ENCODE data around the gene ZNF462. TPM values are rescaled to one million over a fixed set of nuclear protein-coding genes. Genes with fewer than 3 reads are reported as not detected.

Gene ZNF462
- total and polyA plus RNA-seq, 4 donors = 0.35 to 2.1 (median 1.4) TPM

DNA sequence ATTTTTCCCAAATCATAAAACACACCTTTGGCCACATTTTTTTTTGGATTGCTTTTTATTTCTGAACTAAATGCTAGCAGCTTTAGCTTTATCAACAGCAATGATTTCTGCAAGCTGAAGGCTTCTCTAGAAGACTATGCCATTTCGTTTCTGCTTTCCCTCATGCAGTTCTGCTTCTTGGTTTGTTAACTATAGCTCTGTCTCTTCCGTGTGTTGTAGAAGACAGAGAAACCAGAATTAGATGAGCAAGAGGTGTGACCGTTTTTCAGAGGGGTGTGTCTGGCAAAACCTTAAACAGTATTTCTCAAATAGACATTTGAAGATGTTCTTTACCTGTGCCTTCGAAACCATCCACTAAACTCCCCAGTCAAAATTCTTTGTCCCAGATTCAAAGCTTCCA lies 131.5 kb downstream of the ZNF462 start:
- TF ChIP-seq GABPA (IDR thresholded peaks at IDR 0.05 in 1 of 2, conservative IDR thresholded peaks at IDR 0.05 in 1 of 2) (no peak), JUND (IDR thresholded peaks at IDR 0.05) (no peak), YY1 (IDR thresholded peaks at IDR 0.05) (no peak), FOXA1 (IDR thresholded peaks at IDR 0.05) (no peak), ZBTB33 (IDR thresholded peaks at IDR 0.05) (no peak), NR2F2 (IDR thresholded peaks at IDR 0.05) (no peak), REST (IDR thresholded peaks at IDR 0.05) (no peak), RAD21 (IDR thresholded peaks at IDR 0.05) (no peak), TAF1 (conservative IDR thresholded peaks at IDR 0.05) (no peak), SP1 (IDR thresholded peaks at IDR 0.05) (no peak), EGR1 (IDR thresholded peaks at IDR 0.05; ENCODE audit: low read depth in 2 of 2) (no peak), RXRA (IDR thresholded peaks at IDR 0.05) (no peak), FOXA2 (IDR thresholded peaks at IDR 0.05) (no peak), HNF4A (conservative IDR thresholded peaks at IDR 0.05) (no peak)
- TF ChIP-seq, protein P1, sequence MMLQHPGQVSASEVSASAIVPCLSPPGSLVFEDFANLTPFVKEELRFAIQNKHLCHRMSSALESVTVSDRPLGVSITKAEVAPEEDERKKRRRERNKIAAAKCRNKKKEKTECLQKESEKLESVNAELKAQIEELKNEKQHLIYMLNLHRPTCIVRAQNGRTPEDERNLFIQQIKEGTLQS (IDR thresholded peaks at IDR 0.05) = no peak
- TF ChIP-seq, protein P2, sequence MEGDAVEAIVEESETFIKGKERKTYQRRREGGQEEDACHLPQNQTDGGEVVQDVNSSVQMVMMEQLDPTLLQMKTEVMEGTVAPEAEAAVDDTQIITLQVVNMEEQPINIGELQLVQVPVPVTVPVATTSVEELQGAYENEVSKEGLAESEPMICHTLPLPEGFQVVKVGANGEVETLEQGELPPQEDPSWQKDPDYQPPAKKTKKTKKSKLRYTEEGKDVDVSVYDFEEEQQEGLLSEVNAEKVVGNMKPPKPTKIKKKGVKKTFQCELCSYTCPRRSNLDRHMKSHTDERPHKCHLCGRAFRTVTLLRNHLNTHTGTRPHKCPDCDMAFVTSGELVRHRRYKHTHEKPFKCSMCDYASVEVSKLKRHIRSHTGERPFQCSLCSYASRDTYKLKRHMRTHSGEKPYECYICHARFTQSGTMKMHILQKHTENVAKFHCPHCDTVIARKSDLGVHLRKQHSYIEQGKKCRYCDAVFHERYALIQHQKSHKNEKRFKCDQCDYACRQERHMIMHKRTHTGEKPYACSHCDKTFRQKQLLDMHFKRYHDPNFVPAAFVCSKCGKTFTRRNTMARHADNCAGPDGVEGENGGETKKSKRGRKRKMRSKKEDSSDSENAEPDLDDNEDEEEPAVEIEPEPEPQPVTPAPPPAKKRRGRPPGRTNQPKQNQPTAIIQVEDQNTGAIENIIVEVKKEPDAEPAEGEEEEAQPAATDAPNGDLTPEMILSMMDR (IDR thresholded peaks at IDR 0.05; ENCODE audit: low read depth, low read length, missing input control) = no peak
- TF ChIP-seq, protein P3, sequence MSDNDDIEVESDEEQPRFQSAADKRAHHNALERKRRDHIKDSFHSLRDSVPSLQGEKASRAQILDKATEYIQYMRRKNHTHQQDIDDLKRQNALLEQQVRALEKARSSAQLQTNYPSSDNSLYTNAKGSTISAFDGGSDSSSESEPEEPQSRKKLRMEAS (IDR thresholded peaks at IDR 0.05) = no peak
- no peak overlapping the region for H3K27ac ChIP-seq (ENCODE audit: low read depth in 1 of 2, low read length in 2 of 2)
- no peaks in the 10 kb centered on the region for H3K4me1 ChIP-seq (ENCODE audit: control insufficient read depth in 4 of 4, insufficient read depth in 4 of 4, low read length in 3 of 4)
- WGBS = 72% methylated on average over 4 of the region's 4 CpGs
- no peaks in the 10 kb centered on the region for H3K36me3 ChIP-seq (ENCODE audit: control insufficient read depth in 4 of 4, insufficient read depth in 3 of 4, low read depth in 1 of 4, low read length in 3 of 4)
- H3K27me3 ChIP-seq (ENCODE audit: control insufficient read depth in 4 of 4, insufficient read depth in 4 of 4, low read length in 3 of 4) = no peaks in the 10 kb centered on the region
- no peak overlapping the region for H3K9ac ChIP-seq (ENCODE audit: low read depth in 1 of 2, low read length in 2 of 2)
- no peaks in the 10 kb centered on the region for H3K9me3 ChIP-seq (ENCODE audit: control insufficient read depth in 4 of 4, low read length in 3 of 4)
- H3K4me3 ChIP-seq (ENCODE audit: low read depth in 1 of 3, low read length in 3 of 3) = no peak overlapping the region
- no peak for DNase-seq (ENCODE audit: low spot score)

GRCh38 chr9:107000218-107000617 lies 137.3 kb downstream of the ZNF462 start:
- no peak overlapping the region for H3K9ac ChIP-seq (ENCODE audit: low read depth in 1 of 2, low read length in 2 of 2)
- 97% methylated on average over 3 of the region's 3 CpGs for WGBS
- H3K4me3 ChIP-seq (ENCODE audit: low read depth in 1 of 3, low read length in 3 of 3) = no peak overlapping the region
- TF ChIP-seq JUND (IDR thresholded peaks at IDR 0.05) = no peak
- TF ChIP-seq FOXA1 (IDR thresholded peaks at IDR 0.05) = no peak
- TF ChIP-seq, protein P2 (IDR thresholded peaks at IDR 0.05; ENCODE audit: low read depth, low read length, missing input control) = no peak
- TF ChIP-seq RXRA (IDR thresholded peaks at IDR 0.05) = no peak
- TF ChIP-seq, protein P3 (IDR thresholded peaks at IDR 0.05) = no peak
- no peak for TF ChIP-seq REST (IDR thresholded peaks at IDR 0.05)
- TF ChIP-seq HNF4G (IDR thresholded peaks at IDR 0.05) = no peak
- no peak for TF ChIP-seq SP1 (IDR thresholded peaks at IDR 0.05)
- TF ChIP-seq HNF4A (conservative IDR thresholded peaks at IDR 0.05) = no peak
- TF ChIP-seq FOXA2 (IDR thresholded peaks at IDR 0.05) = no peak
- TF ChIP-seq YY1 (IDR thresholded peaks at IDR 0.05) = no peak

More at GRCh38 chr9:107000218-107000617, 137.3 kb downstream of the ZNF462 start:
- Histone ChIP-seq H3K9me3 (ENCODE audit: control insufficient read depth in 4 of 4, low read length in 3 of 4) (no peaks in the 10 kb centered on the region), H3K27me3 (ENCODE audit: control insufficient read depth in 4 of 4, insufficient read depth in 4 of 4, low read length in 3 of 4) (no peaks in the 10 kb centered on the region), H3K4me1 (ENCODE audit: control insufficient read depth in 4 of 4, insufficient read depth in 4 of 4, low read length in 3 of 4) (no peaks in the 10 kb centered on the region), H3K27ac (ENCODE audit: low read depth in 1 of 2, low read length in 2 of 2) (no peak overlapping the region), H3K36me3 (ENCODE audit: control insufficient read depth in 4 of 4, insufficient read depth in 3 of 4, low read depth in 1 of 4, low read length in 3 of 4) (no peaks in the 10 kb centered on the region)
- no peak for DNase-seq (ENCODE audit: low spot score)

Measured in liver (tissue), 9 donors.